Gastroesophageal sphincter (tissue), 3 donors: ENCODE results near the gene CDH3.

ENCODE experiments used
- CTCF ChIP-seq, 4 experiments: fragments of 200-600 bp in 2 of 4; fragments of 450-650 bp in 2 of 4; sonication (generic) in 1 of 4; IDR thresholded peaks; one replicate each; pipeline ENCODE4 v1.5.1; 2017 to 2019; ENCODE audit warnings: antibody characterized with exemption in 4 of 4, mild to moderate bottlenecking in 2 of 4, moderate library complexity in 2 of 4
- EP300 ChIP-seq: sonication (generic); formaldehyde crosslinking; IDR thresholded peaks from one replicate; pipeline ENCODE4 v1.6.1; 2017; ENCODE audit warnings: antibody characterized with exemption, mild to moderate bottlenecking
- POLR2A ChIP-seq, 2 donors: fragments of 450-650 bp; IDR thresholded peaks; one replicate each; pipeline ENCODE4 v1.6.1; 2017; ENCODE audit warnings: antibody characterized with exemption in 2 of 2, mild to moderate bottlenecking in 2 of 2, moderate library complexity in 1 of 2
- POLR2AphosphoS5 ChIP-seq: sonication (generic); formaldehyde crosslinking; IDR thresholded peaks from one replicate; pipeline ENCODE4 v1.6.1; 2017; ENCODE audit warnings: antibody characterized with exemption

GRCh38 chr16:68685685-68686478 lies 40.8 kb downstream of the CDH3 start:
- TF ChIP-seq POLR2A (IDR thresholded peaks at IDR 0.05) (no peak), EP300 (no peak), POLR2AphosphoS5 (no peak), CTCF (IDR thresholded peaks at IDR 0.05) (no peak)
